Panc1 (cell line): ENCODE results near the gene LGR4. TPM values are rescaled to one million over a fixed set of nuclear protein-coding genes. Genes with fewer than 3 reads are reported as not detected.

ENCODE experiments used
- ATAC-seq: fragments of 200-7000 bp; cut with Tn5 transposase; 2 replicates; pipeline ENCODE4 v1.9.1; 2020; ENCODE audit warnings: mild to moderate bottlenecking, moderate library complexity
- BruUV-seq: library from RNA; stranded (reverse); fragments of 400-500 nt; replicated peaks from 2 replicates; lab custom pipeline; 2021; lab: Mats Ljungman, UMichigan
- CTCF ChIA-PET: fragments of 300-600 bp; sonication (Branson Sonifier 250); formaldehyde crosslinking; loops from one replicate; lab custom pipeline; 2022; ENCODE audit warnings: antibody characterized with exemption; lab: Charles Lee
- POLR2A ChIA-PET: fragments of 300-600 bp; sonication (Branson Sonifier 250); formaldehyde crosslinking; loops from one replicate; lab custom pipeline; 2022; ENCODE audit warnings: antibody characterized with exemption; lab: Charles Lee
- DNase-seq: peaks from one replicate; pipeline ENCODE4 v3.0.0-alpha.2; 2010; ENCODE audit warnings: low read depth, low spot score
- H3K27ac ChIP-seq: 2 replicates; pipeline ENCODE4 v1.5.1; 2011; ENCODE audit warnings: mild to moderate bottlenecking, low read length, inconsistent platforms
- H3K27me3 ChIP-seq: fragments of 200-500 bp; sonication (Bioruptor generic); 2 replicates; pipeline ENCODE4 v1.6.0; 2014; ENCODE audit warnings: low read length, inconsistent platforms; ENCODE audit not compliant: control insufficient read depth, insufficient read depth
- H3K36me3 ChIP-seq: fragments of 200-500 bp; sonication (Bioruptor generic); 2 replicates; pipeline ENCODE4 v1.5.1; 2014; ENCODE audit warnings: inconsistent platforms, mild to moderate bottlenecking, low read length, moderate library complexity; ENCODE audit not compliant: control insufficient read depth, insufficient read depth
- H3K4me1 ChIP-seq: 2 replicates; pipeline ENCODE4 v1.5.1; 2011; ENCODE audit warnings: inconsistent platforms, mild to moderate bottlenecking, low read length, moderate library complexity; ENCODE audit not compliant: control insufficient read depth, insufficient read depth
- H3K4me3 ChIP-seq, 2 experiments: 2 replicates each; pipeline ENCODE4 v1.5.1; 2011 to 2012; ENCODE audit warnings: low read depth in 2 of 2, low read length in 2 of 2, mild to moderate bottlenecking in 2 of 2, inconsistent platforms in 1 of 2, moderate library complexity in 1 of 2
- H3K9me3 ChIP-seq: fragments of 200-500 bp; sonication (Bioruptor generic); 2 replicates; pipeline ENCODE4 v1.5.1; 2014; ENCODE audit warnings: low read depth, mild to moderate bottlenecking, inconsistent platforms, low read length, moderate library complexity; ENCODE audit not compliant: control insufficient read depth, insufficient read depth
- POLR2AphosphoS5 ChIP-seq: IDR thresholded peaks from 2 replicates; pipeline ENCODE4 v1.6.1; 2012; ENCODE audit warnings: mild to moderate bottlenecking, low read depth, low read length, moderate library complexity
- SIN3A ChIP-seq: IDR thresholded peaks from 2 replicates; pipeline ENCODE4 v1.6.1; 2012; ENCODE audit warnings: low read depth, mild to moderate bottlenecking, low read length, moderate library complexity, borderline replicate concordance; ENCODE audit not compliant: insufficient read depth
- TCF7L2 ChIP-seq: IDR thresholded peaks from 2 replicates; pipeline ENCODE4 v1.6.1; 2011; ENCODE audit warnings: mild to moderate bottlenecking, low read depth, low read length, inconsistent platforms
- in situ Hi-C: cut with HindIII; loops from 2 replicates; pipeline ENCODE4 v1.10.0; 2016; ENCODE audit warnings: low sequenced_read_pairs, low pct_unique_long_range_greater_than_20kb
- intact Hi-C: fragments of 100-400 bp; cut with micrococcal nuclease; formaldehyde crosslinking; loops from one replicate; pipeline ENCODE4 v1.10.0; 2022; ENCODE audit not compliant: unreplicated experiment
- total RNA-seq: library from RNA; stranded (reverse); gene quantifications from one replicate; pipeline ENCODE4 v1.2.1, GENCODE V29; 2021; ENCODE audit not compliant: unreplicated experiment
- TF ChIP-seq, protein P1 (sequence below): fragments of 450-650 bp; IDR thresholded peaks from 2 replicates; pipeline ENCODE4 v1.5.1; 2017; ENCODE audit warnings: mild to moderate bottlenecking
- TF ChIP-seq, protein P2 (sequence below), 2 experiments: IDR thresholded peaks; 2 replicates each; pipeline ENCODE4 v1.6.1; 2011 to 2012; ENCODE audit warnings: low read depth in 2 of 2, control low read depth in 1 of 2, low read length in 1 of 2, mild to moderate bottlenecking in 1 of 2, moderate library complexity in 1 of 2; ENCODE audit not compliant: insufficient read depth in 1 of 2

LGR4 gene
- total RNA-seq, 1 experiment from 2014 or later, result 61.8 TPM

DNA sequence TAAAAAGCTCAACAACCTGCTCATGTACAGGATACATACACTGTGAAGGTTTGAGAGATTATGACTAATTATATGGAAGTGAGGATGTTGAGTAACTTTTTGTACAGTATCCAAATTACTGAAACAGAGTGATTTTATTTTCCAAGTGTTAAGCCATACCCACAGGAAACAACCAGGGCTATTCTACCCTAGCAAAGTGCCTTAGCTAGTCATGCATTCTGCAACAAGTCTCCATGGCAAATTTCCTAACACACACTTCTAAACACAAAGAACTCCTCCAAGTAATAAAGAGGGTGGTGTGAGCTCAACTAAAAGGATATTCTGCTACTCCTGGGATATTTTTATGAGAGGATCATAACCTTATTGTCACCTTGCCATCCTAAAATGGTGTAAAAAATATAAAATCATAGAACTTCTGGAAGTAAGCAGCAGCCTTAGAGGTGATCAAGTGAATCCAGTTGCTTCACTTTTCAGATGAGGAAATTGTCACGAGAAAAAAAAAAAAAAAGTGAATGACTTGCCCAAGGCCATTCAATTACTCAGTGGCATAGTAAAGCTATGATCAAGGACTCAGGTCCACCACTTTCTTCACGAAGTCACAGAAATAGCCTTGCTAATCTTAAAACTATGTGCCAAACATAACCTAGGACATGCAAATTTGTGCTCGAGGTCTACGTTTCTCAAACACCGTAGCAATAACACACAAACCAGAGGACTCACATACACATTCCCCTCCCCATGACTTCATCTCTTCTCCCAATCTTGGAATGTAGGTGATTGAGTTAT lies 4.2 kb downstream of the LGR4 start:
- intact Hi-C loops, result no loop called here
- CTCF ChIA-PET, result interaction anchor here (0.7 kb wide), 1 partner anchor 83 kb away, joined by 6 read pairs; no protein-coding TSS in a partner anchor

DNA sequence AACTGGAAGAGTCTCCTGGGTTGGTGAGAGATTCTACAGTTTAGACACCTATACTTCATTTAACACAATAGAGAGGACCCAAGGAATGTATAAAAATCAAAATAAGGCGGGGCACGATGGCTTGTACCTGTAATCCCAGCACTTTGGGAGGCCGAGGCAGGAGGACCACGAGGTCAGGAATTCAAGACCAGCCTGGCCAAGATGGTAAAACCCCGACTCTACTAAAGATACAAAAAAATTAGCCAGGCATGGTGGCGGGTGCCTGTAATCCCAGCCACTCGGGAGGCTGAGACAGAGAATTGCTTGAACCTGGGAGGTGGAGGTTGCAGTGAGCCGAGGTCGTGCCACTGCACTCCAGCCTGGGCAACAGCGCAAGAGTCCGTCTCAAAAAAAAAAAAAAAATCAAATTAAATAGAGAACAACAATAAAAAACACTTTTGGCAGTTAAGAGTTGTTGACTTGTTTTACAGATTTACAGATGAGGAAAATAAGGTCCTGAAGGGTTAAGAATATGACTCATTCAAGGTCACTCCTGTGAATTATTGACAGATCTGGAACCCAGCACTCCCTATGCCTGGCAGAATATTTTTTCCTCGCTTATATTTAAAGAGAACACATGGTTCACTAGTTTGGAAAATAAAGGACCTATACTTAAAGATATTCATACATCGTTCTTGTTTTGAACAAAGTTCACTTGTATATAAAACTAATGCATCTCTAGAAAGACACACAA lies 5.2 kb downstream of the LGR4 start:
- Histone ChIP-seq H3K4me1 (peaks cover 53% of the 10 kb centered on the region), H3K27me3 (no peaks in the 10 kb centered on the region), H3K4me3 (peak overlapping the region in 1 of 2 experiments; percentile 71; a peak in 2 of 4 replicates), H3K27ac (peak overlapping the region; percentile 79), H3K36me3 (no peaks in the 10 kb centered on the region), H3K9me3 (no peaks in the 10 kb centered on the region)
- DNase-seq (no peak), ATAC-seq (no peak)
- in situ Hi-C loops, result no loop called here
- BruUV-seq, result no TSS peak
- TF ChIP-seq, protein P1, sequence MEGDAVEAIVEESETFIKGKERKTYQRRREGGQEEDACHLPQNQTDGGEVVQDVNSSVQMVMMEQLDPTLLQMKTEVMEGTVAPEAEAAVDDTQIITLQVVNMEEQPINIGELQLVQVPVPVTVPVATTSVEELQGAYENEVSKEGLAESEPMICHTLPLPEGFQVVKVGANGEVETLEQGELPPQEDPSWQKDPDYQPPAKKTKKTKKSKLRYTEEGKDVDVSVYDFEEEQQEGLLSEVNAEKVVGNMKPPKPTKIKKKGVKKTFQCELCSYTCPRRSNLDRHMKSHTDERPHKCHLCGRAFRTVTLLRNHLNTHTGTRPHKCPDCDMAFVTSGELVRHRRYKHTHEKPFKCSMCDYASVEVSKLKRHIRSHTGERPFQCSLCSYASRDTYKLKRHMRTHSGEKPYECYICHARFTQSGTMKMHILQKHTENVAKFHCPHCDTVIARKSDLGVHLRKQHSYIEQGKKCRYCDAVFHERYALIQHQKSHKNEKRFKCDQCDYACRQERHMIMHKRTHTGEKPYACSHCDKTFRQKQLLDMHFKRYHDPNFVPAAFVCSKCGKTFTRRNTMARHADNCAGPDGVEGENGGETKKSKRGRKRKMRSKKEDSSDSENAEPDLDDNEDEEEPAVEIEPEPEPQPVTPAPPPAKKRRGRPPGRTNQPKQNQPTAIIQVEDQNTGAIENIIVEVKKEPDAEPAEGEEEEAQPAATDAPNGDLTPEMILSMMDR, result no peak
- no peak for TF ChIP-seq TCF7L2
- ChIA-PET POLR2A (interaction anchor here (0.7 kb wide), 1 partner anchor 1115 kb away, joined by 5 read pairs; no protein-coding TSS in a partner anchor), CTCF (no interaction called here)
- intact Hi-C loops, result no loop called here

More for the DNA sequence above, 4.2 kb downstream of the LGR4 start:
- POLR2A ChIA-PET, result interaction anchor here (0.6 to 0.7 kb wide), 4 partner anchors 9 to 84 kb away, joined by 3 to 7 read pairs (median 5); no protein-coding TSS in a partner anchor
- Histone ChIP-seq H3K27ac (peak overlapping the region; percentile 79), H3K36me3 (no peaks in the 10 kb centered on the region), H3K4me1 (peaks cover 47% of the 10 kb centered on the region), H3K27me3 (no peaks in the 10 kb centered on the region), H3K9me3 (no peaks in the 10 kb centered on the region), H3K4me3 (peak overlapping the region; percentile 67 to 71)
- in situ Hi-C loops, result no loop called here
- TF ChIP-seq POLR2AphosphoS5 (peak; percentile 16; the same call in 1 of the 2 replicates), TCF7L2 (no peak)
- BruUV-seq, result no TSS peak
- DNase-seq (no peak), ATAC-seq (no peak)

DNA sequence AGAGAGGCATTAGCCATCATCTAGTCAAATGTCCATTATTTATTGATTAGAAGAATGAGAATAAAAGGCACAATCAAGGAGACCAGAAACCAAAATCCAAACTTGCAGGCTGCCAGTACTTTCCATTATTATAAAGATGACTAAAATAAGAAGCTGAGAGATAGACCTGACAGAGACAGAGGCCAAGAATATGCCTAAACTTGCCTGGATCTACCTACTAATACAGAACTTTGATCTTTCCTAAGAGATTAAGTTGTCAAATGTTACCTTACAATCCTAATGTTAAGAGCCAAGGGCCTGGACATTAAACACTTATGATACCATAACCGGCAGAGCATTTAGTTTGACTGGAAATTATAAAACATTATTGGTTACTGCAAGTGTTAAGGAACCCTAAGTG lies 6.2 kb downstream of the LGR4 start:
- TF ChIP-seq SIN3A, result no peak
- TF ChIP-seq, protein P1, result no peak
- TF ChIP-seq TCF7L2, result no peak
- TF ChIP-seq, protein P2, sequence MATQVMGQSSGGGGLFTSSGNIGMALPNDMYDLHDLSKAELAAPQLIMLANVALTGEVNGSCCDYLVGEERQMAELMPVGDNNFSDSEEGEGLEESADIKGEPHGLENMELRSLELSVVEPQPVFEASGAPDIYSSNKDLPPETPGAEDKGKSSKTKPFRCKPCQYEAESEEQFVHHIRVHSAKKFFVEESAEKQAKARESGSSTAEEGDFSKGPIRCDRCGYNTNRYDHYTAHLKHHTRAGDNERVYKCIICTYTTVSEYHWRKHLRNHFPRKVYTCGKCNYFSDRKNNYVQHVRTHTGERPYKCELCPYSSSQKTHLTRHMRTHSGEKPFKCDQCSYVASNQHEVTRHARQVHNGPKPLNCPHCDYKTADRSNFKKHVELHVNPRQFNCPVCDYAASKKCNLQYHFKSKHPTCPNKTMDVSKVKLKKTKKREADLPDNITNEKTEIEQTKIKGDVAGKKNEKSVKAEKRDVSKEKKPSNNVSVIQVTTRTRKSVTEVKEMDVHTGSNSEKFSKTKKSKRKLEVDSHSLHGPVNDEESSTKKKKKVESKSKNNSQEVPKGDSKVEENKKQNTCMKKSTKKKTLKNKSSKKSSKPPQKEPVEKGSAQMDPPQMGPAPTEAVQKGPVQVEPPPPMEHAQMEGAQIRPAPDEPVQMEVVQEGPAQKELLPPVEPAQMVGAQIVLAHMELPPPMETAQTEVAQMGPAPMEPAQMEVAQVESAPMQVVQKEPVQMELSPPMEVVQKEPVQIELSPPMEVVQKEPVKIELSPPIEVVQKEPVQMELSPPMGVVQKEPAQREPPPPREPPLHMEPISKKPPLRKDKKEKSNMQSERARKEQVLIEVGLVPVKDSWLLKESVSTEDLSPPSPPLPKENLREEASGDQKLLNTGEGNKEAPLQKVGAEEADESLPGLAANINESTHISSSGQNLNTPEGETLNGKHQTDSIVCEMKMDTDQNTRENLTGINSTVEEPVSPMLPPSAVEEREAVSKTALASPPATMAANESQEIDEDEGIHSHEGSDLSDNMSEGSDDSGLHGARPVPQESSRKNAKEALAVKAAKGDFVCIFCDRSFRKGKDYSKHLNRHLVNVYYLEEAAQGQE (IDR thresholded peaks at IDR 0.05; ENCODE audit: insufficient read depth in 1 of 2, low read depth in 2 of 2, low read length in 1 of 2), result no peak
- TF ChIP-seq POLR2AphosphoS5, result no peak
- DNase-seq, result no peak
- intact Hi-C loops, result no loop called here
- H3K36me3 ChIP-seq, result no peaks in the 10 kb centered on the region
- no peak for ATAC-seq
- H3K27ac ChIP-seq, result peak overlapping the region; percentile 79
- H3K27me3 ChIP-seq, result no peaks in the 10 kb centered on the region
- no peak overlapping the region for H3K4me3 ChIP-seq
- CTCF ChIA-PET, result no interaction called here
- peaks cover 55% of the 10 kb centered on the region for H3K4me1 ChIP-seq
- H3K9me3 ChIP-seq, result no peaks in the 10 kb centered on the region
- TSS peak; percentile 2 for BruUV-seq
- in situ Hi-C loops, result no loop called here
- POLR2A ChIA-PET, result no interaction called here
